HG02970 (cell line): ENCODE data around the gene CLASRP.
"Not testable (repeated sequence)": the region's sequence is repeated elsewhere in the genome, so short reads cannot be mapped to it uniquely, and the experiment has no call there.

Experiments used
- ATAC-seq: cut with Tn5 transposase; IDR thresholded peaks from one replicate; pipeline ENCODE4 v1.9.1; 2021; ENCODE audit warnings: mild to moderate bottlenecking, moderate library complexity, moderate number of reproducible peaks; ENCODE audit not compliant: unreplicated experiment, low FRiP score

Gene CLASRP

DNA sequence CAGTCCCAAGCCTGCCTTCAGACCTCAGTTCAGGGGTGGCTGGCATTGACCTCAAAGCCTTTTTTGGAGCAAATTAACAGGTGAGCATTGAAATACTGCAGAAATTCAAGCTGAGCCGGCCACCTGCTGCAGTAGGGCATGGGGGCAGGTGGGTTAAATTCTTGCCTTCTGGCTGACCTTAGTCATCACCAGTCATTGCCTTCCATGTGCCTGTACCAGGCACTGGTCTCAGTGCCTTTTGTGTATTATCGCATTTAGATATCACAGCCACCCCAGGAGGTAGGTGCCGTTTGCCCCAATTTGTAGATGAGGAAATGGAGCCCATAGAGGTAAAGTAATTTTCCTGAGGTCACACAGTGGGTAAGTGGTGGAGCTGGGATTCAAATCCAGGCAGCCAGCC, 61.4 kb downstream of the CLASRP start:
- ATAC-seq, result no peak

DNA sequence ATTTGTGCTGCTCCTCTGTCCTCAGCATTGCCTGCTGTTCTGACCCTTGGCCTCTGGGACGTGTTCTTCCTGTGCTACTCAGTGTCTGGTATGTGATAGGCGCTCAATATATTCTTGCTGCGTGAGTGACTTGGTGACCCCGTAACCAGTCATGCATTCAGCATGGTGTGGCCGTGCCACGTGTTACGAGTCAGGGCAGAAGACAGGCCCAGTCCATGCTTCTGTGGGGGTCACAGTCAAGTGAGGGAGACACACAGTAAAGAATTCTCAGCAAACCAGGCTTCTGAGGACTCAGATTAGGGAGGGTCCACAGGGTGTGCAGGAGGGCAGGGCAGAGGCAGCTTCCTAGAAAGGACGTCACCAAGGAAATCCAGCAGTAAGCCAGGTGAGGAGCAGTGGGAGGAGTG, 62.0 kb downstream of the CLASRP start:
- no peak for ATAC-seq

DNA sequence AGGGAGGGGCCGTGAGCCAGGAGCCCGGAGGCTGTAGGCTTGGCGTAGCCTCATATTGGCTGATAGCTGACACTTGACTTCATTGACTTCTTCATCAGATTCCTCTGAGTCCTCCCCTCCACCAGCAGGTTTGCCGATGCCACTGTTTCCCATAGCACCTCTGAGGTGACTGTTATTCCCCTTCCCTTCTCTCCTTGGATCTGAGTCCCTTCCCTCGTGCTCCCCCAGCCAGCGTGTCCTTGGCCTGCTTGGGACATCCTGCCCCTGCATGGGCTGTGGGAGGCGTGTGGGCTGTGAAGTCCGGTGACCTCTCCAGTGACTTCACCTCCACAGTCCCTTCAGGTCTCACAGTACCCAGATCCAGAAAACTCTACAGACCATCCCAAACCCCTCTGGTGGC, 63.0 kb downstream of the CLASRP start:
- ATAC-seq, result no peak

DNA sequence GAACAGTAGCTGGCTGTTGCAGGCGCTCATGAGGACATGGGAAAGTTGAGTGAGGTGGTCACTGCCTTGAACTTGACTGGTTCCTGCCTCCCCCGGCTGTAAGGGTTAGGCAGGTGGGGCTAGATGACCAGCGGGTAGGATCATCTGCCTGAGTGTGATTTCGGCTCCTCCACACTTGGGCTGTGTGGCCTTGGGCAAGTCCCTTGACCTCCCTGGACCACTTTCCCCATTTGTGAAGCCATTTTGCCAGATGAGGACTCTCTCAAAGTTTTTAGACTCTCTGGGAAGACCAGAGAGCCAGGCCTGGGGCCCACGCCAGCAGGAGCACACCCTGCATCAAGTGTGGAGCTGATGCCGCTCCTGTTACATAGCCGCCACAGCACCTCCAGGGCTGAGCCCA, 63.6 kb downstream of the CLASRP start:
- no peak for ATAC-seq

DNA sequence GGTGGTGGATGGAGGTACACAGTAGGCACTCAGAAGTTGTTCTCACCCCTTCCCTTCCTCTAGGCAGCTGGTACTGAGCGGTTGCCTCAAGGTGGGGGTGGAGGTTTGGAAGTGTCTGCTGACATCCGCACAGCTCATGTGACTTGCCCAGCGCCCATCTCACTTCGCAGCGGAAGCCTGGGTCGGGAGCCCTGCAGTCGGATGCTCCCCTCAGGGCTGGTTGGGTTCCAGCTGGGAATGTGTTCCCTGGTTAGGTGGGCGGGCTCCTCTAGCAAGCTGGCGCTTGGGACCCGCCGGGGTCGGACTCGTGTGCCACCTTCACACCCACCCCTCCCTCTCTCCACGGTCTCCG, 64.3 kb downstream of the CLASRP start:
- no peak for ATAC-seq

DNA sequence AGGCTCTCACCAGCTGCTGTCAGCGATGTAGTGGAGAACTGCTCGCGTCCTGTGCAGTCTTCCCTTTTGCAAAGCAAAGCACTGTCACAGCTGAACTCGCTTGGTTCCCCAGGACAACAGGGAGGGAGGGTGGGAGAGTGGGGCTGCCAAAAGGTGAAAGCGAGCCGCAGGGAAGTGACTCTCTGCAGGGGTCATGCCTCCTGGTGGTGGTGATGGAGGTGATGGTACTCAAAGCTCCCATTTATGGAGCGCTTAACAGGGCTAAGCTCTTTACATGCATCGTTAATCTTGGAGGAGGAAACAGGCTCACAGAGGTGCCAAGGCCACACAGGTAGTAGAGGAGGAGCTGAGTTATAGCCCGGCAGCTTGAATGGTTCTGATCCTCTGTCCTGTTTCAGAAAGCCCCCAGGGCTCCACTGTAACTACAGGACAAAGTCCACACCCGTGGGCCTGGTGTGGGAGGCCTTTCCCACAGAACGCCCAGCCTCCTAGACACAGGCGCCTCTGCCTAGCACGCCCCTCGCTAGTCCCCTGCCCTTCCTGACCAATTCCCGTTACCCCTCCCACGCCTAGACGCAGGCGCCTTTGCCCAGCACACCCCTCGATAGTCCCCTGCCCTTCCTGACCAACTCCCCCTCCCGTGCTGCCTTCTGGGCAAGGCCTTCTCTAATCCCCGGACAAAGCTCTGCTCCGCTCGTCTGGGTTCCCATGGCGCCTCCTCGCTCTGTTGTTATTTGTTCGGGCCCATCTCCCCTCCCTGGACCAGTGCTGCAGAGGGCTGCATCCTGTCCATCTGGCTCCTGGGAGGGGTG, 64.9 kb downstream of the CLASRP start:
- ATAC-seq, result no peak

DNA sequence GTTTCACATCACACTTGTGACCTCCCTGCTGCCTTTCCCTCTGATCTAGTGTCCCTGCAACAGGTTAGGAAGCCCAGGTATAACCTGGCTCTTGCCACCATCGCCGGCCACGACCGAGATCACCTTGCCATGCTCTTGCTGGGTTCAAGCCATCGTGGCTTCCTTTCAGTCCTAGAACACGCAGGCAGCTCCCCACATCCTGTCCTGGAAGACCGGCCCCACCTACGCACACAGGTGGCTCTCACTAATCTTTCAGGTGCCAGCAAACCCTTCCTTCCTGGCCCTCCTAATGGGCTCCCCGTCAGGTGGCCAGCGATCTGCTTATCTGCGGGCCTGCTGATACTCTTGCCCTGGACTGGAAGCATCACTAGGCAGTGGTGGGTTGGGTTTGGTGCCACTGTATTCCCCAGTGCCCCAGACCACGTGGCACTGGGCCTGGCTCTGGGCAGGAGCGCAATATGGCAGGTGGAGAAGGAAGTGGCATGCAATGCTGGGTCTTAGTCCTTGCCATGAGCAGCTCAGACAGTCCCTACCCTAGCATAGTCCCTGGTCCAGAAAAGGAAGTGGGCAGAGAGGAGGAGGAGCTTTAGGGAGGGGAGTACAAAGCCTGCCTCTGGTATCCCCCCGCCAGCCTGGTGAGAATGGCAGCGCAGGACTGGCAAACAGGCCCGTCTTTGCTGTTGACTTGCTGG, 66.0 kb downstream of the CLASRP start:
- no peak for ATAC-seq

DNA sequence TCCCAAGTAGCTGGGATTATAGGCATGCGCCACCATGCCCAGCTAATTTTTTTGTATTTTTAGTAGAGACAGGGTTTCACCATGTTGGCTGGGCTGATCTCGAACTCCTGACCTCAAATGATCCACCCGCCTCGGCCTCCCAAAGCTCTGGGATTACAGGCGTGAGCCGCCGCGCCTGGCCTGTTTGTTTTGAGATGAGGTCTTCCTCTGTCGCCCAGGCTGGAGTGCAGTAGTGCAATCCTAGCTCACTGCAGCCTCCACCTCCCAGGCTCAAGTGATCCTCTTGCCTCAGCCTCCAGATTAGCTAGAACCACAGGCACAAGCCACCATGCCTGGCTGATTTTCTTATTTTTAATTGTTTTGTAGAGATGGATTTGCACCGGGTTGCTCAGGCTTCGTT, 67.5 kb downstream of the CLASRP start:
- not testable (repeated sequence) for ATAC-seq

DNA sequence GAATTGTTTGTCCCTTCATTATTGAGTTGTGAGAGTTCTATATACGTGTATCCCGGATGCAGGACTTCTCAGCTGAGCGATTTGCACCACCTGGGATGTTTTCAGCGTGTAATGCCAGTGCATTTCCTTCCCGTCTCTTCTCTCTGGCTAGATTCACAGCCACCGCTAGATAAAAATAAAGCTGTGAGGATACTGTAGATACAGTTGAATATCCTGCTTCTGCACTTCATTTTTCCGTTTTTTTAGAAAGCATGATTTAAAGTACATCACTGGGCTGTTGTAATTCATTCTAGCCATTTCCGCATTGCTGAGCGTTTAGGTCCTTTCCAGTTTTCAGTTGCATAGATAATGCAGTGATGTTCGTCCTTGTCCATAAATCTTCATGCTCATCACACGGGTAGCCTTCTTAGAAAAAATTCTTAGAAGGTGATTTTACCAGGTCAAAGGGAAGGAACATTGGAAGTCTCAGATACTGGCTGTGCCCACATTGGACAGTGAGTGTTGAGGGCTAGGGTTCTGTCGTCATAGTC, 68.8 kb downstream of the CLASRP start:
- no peak for ATAC-seq

DNA sequence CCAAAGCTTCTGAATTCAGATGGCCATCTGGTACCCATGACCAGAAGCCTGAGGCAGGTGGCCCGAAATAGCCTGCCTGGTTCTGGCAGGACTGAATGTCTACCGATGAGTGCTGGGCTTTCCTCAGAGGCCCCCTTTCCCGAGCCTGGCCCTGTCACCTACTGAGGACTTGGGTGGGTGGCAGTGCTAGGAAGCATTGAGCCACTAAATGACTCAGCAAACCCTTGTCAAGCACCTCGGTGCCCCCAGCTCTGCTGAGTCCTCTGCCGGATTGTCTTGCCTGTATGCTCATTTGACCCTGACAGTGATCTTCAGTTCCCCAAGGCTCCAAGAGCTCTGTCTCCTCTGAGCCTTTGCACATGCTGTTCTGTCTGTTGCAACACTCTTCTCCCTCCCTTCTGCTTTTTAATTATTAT, 72.0 kb downstream of the CLASRP start:
- ATAC-seq, result no peak

DNA sequence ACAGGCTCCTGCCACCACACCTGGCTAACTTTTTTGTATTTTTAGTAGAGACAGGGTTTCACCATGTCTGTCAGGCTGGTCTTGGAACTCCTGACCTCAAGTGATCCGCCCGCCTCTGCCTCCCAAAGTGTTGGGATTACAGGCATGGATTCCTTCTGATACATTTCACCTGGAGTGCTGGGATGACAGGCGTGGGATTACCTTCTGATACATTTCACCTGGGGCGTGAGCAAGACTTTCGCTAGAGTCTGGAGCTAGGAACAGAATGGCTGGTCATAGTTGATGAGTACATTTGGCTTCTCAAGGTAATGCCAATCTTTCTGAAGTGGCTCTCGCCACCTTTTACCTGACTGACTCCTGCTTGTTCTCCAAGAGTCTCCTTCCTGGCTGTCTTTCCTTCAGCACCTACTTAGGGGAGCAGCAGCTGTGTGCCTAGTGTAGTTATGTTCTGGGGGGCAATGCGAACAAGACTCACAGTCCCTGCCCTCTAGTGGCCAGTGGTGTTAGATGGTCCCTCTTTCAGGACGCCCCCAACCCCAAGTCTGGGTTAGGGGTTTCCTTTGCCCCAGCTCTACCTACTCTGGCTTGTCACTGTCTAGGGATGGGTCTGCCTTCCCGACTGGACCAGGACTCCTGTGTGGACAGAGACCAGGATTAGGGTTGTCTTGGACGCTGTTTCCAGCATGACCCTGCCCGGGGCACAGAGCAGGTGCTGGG, 73.4 kb downstream of the CLASRP start:
- ATAC-seq, result no peak

DNA sequence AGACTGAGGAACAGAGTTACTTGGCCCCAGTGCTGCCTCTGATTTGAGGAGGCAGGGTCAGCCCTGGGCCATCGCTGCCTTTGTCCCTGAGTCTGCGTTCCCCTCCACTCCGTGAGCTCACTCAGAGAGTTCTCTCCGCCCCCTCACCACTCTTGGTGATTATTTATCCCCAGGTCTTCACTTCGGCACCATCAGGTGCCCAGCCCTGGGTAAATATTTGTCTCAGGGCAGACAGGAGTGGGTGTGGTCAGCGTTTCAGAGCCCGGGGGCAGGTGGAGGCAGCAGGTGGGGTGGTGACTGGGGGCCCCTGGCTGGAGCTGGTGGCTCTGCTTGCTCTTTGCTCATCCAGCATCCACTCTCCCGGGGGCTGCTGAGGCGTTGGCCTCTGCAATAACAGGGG, 74.8 kb downstream of the CLASRP start:
- no peak for ATAC-seq

DNA sequence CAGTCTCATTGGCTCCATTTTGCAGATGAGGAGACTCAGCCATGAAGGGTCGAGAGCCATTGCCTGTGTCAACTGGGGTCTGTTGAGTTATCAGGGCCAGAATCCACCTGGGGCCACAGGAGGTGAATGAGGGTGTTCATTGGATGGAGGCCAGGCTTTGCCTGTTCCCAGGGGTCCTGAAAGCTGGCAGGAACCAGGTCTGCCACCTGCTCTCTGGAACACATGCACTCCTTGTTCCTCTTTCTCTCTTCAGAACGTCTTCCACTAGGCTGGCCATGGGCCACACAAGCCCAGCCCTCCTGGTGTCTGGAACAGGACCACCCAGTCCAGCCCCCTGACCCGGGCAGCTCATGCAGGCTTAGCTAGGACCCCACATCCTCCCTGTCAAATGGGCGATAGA, 75.3 kb downstream of the CLASRP start:
- no peak for ATAC-seq

DNA sequence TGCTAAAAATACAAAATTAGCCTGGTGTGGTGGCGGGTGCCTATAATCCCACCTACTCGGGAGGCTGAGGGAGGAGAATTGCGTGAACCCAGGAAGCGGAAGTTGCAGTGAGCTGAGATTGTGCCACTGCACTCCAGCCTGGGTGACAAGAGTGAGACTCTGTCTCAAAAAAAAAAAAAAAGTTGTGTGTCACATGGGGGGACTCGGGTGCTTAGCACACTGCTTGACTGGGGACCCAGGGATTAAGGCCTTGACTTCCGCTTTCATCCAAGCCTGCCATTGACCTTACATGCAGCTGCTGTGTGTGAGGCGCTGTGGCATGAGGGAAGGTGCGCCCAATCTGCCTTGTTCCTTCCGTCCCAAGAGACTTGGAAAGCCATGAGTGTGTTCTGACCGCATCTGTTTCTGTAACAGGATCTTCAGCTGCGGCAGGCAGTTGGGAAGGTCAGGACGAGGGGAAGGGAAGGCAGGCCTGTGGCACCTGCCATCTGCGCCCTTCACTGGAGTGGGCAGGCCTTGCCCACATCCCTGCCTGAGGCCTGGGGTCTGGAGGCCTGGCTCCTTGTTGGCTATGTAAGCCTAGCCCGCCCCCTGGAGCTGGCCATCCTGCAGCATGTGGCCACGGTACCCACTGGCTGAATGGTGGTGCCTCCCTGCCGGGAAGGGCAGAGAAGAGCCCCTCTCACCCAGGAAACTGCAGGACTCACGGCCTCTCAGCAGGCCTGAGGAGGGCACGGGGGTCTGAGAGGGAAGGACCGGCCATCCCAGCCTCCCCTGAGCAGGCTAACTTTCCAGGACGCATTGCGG, 77.2 kb downstream of the CLASRP start:
- ATAC-seq, result no peak

DNA sequence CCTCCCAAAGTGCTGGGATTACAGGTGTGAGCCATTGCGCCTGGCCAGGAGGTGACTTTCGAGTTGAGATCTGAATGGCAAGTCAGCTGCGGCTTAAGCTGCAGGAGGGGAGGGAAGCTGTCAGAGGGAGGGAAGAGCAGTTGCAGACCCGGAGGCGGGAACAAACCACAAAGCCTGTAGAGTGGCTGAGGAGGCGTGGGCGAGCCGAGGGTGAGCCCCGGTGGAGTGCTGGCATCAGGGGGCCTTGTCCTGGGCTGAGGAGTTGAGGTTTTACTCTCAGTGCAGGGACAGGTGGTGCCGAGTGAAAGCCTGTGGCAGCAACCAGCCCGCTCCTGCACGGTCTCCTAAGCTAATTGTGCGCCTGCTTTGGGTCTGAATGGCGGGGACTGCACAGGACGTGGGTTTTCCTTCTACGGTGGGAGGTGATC, 78.3 kb downstream of the CLASRP start:
- no peak for ATAC-seq

DNA sequence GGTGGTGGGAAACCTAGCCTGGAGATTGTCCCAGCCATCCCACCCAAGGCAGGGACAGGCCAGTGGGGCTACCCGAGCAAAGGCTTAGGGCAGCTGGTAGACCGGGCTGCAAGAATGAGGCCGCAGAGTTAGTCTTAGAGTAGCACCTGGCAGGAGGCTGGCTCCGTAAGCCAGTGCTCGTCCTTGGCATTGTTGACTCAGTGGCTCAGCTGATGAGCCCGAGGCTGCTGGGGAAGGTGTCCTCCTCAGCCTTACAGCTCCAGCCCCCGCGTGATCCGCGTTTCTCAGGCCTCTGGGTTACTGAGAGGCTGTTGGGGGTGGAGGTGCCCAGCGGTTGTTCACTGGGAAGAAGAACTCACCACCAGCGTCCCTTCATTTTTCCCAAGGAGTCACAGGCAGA, 78.8 kb downstream of the CLASRP start:
- ATAC-seq, result no peak

DNA sequence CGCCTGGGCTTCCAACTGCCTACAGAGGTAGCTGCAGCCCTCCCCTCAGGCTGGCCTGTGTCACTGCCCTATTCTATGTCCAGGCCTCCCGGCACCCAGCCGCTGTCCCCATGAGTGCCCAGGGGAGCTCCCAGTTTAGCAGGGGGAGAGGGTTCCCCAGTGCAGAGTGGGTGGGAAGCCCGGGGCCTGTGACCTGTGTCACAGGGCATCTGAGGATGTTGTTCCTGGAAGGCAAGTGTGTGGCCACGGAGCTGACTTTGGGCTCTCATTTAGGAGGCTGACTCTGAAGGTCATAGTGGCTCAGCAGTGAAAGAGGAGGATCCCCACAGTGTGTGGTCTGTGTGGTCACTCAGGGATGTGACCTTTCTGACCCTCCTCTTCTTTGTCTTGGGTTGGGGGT, 79.3 kb downstream of the CLASRP start:
- ATAC-seq, result no peak

DNA sequence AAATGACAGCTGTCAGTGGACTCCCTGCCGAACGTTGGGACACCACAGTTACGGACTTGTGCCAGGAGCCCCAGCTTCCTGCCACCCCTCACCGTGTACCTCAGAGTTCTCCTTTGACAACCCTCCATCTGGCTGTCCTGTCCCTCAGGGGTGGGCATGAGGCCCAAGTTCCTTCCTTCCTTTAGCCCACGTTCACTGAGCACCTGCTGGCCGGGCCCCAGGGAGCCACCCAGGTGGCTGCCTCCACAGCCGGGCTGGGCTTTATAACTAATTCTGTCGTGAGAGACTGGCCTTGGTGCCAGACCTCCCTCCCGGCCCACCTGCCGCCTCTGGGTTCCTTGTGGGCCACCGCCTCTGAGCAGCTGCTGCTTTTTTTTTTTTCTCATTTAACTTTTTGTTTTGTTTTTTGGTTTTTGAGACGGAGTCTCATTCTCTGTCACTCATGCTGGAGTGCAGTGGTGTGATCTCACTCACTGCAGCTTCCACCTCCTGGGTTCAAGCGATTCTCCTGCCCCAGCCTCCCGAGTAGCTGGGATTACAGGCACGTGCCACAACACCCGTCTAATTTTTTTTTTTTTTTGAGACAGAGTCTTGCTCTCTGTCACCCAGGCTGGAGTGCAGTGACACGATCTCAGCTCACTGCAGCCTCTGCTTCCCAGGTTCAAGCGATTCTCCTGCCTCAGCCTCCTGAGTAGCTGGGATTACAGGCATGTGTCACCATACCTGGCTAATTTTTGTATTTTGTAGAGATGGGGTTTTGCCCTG, 79.9 kb downstream of the CLASRP start:
- not testable (repeated sequence) for ATAC-seq

DNA sequence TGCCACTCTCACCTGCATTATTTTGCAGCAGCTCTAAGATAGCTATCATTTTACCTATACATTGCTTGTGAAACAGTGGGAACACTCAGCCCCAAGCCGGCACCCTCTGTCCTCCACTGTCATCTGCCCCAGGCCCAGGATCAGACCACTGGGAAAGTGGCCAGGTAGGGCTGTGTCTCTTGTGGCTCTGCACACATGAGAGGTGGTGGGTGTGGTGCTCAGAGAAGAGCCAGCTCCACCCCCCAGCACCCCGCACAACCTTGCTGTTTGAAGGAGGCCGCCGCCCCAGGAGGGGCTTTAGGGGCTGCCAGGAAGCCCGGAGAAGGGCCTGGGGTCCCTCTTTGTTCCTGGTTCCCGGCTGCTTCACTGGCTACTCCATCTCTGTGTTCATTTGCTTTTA, 80.7 kb downstream of the CLASRP start:
- no peak for ATAC-seq
